Measurements from ENCODE around the gene EEPD1. TPM values are rescaled to one million over a fixed set of nuclear protein-coding genes. Genes with fewer than 3 reads are reported as not detected.

Gene EEPD1
- total and polyA plus RNA-seq, 4 donors = 2.3 to 12.3 (median 7.1) TPM

DNA sequence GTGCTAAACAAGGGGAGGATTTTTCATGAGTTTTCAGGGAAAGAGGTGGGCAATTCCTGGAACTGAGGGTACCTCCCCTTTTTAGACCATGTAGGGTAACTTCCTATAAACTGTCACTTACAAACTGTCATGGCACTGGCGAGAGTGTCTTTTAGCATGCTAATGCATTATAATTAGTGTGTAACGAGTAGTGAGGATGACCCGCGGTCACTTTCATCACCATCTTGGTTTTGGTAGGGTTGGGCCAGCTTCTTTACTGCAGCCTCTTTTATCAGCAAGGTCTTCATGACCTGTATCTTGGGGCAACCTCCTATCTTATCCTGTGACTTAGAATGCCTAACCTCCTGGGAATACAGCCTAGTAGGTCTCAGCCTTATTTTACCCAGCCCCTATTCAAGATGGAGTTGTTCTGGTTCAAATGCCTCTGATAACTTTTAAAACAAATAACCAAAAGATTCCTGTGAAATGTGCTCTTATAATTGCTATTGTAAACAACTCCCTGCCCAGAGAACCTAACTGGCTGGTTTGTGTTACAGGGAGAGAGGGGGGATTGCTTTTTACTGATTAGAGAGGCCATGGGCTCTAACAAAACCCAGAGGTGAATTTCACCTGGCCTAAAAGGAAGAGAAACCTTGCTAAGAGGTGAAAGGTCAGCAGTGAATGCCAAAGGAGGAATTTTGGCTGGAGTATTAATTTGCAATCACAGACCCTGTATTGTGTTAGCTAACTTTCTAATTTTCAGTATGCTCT is 64.3 kb downstream of the EEPD1 start:
- H3K36me3 ChIP-seq (ENCODE audit: control insufficient read depth in 4 of 4, insufficient read depth in 3 of 4, low read depth in 1 of 4, low read length in 3 of 4) = no peaks in the 10 kb centered on the region
- TF ChIP-seq, protein P1, sequence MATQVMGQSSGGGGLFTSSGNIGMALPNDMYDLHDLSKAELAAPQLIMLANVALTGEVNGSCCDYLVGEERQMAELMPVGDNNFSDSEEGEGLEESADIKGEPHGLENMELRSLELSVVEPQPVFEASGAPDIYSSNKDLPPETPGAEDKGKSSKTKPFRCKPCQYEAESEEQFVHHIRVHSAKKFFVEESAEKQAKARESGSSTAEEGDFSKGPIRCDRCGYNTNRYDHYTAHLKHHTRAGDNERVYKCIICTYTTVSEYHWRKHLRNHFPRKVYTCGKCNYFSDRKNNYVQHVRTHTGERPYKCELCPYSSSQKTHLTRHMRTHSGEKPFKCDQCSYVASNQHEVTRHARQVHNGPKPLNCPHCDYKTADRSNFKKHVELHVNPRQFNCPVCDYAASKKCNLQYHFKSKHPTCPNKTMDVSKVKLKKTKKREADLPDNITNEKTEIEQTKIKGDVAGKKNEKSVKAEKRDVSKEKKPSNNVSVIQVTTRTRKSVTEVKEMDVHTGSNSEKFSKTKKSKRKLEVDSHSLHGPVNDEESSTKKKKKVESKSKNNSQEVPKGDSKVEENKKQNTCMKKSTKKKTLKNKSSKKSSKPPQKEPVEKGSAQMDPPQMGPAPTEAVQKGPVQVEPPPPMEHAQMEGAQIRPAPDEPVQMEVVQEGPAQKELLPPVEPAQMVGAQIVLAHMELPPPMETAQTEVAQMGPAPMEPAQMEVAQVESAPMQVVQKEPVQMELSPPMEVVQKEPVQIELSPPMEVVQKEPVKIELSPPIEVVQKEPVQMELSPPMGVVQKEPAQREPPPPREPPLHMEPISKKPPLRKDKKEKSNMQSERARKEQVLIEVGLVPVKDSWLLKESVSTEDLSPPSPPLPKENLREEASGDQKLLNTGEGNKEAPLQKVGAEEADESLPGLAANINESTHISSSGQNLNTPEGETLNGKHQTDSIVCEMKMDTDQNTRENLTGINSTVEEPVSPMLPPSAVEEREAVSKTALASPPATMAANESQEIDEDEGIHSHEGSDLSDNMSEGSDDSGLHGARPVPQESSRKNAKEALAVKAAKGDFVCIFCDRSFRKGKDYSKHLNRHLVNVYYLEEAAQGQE (IDR thresholded peaks at IDR 0.05) = no peak
- TF ChIP-seq RXRA (IDR thresholded peaks at IDR 0.05) = peak; percentile 8 to 29
- no peaks in the 10 kb centered on the region for H3K9me3 ChIP-seq (ENCODE audit: control insufficient read depth in 4 of 4, low read length in 3 of 4)
- 95% methylated on average over 4 of the region's 4 CpGs for WGBS
- H3K27ac ChIP-seq (ENCODE audit: low read depth in 1 of 2, low read length in 2 of 2) = no peak overlapping the region
- H3K9ac ChIP-seq (ENCODE audit: low read depth in 1 of 2, low read length in 2 of 2) = no peak overlapping the region
- DNase-seq (ENCODE audit: low spot score) = no peak
- H3K27me3 ChIP-seq (ENCODE audit: control insufficient read depth in 4 of 4, insufficient read depth in 4 of 4, low read length in 3 of 4) = no peaks in the 10 kb centered on the region
- H3K4me3 ChIP-seq (ENCODE audit: low read depth in 1 of 3, low read length in 3 of 3) = no peak overlapping the region
- H3K4me1 ChIP-seq (ENCODE audit: control insufficient read depth in 4 of 4, insufficient read depth in 4 of 4, low read length in 3 of 4) = peaks cover 0 to 17% (median 8%) of the 10 kb centered on the region in 4 donors

DNA sequence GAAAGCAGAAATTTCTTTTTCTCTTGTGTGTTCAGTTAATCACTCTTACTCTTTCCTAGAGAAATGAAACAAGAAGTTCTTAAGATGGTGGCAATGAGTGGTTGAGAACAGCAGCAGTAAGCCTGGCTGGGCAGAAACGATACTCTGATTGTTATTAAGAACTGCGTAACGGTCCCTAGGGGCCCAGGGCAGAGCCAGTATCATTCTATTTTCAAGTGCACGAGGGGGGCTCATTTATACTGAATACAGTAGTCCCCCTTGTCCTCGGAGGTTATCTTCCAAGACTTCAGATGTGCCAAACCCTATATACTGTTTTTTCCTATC is 64.9 kb downstream of the EEPD1 start:
- no peak for TF ChIP-seq TAF1 (conservative IDR thresholded peaks at IDR 0.05)
- TF ChIP-seq, protein P2, sequence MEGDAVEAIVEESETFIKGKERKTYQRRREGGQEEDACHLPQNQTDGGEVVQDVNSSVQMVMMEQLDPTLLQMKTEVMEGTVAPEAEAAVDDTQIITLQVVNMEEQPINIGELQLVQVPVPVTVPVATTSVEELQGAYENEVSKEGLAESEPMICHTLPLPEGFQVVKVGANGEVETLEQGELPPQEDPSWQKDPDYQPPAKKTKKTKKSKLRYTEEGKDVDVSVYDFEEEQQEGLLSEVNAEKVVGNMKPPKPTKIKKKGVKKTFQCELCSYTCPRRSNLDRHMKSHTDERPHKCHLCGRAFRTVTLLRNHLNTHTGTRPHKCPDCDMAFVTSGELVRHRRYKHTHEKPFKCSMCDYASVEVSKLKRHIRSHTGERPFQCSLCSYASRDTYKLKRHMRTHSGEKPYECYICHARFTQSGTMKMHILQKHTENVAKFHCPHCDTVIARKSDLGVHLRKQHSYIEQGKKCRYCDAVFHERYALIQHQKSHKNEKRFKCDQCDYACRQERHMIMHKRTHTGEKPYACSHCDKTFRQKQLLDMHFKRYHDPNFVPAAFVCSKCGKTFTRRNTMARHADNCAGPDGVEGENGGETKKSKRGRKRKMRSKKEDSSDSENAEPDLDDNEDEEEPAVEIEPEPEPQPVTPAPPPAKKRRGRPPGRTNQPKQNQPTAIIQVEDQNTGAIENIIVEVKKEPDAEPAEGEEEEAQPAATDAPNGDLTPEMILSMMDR (IDR thresholded peaks at IDR 0.05; ENCODE audit: low read depth, low read length, missing input control) = no peak
- no peak for TF ChIP-seq FOXA2 (IDR thresholded peaks at IDR 0.05)
- TF ChIP-seq, protein P3, sequence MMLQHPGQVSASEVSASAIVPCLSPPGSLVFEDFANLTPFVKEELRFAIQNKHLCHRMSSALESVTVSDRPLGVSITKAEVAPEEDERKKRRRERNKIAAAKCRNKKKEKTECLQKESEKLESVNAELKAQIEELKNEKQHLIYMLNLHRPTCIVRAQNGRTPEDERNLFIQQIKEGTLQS (IDR thresholded peaks at IDR 0.05) = no peak
- TF ChIP-seq EGR1 (IDR thresholded peaks at IDR 0.05; ENCODE audit: low read depth in 2 of 2) = no peak
- TF ChIP-seq SP1 (IDR thresholded peaks at IDR 0.05) = no peak
- TF ChIP-seq HNF4G (IDR thresholded peaks at IDR 0.05) = no peak
- no peak for TF ChIP-seq FOXA1 (IDR thresholded peaks at IDR 0.05)
- TF ChIP-seq, protein P1 (IDR thresholded peaks at IDR 0.05) = no peak
- TF ChIP-seq, protein P4, sequence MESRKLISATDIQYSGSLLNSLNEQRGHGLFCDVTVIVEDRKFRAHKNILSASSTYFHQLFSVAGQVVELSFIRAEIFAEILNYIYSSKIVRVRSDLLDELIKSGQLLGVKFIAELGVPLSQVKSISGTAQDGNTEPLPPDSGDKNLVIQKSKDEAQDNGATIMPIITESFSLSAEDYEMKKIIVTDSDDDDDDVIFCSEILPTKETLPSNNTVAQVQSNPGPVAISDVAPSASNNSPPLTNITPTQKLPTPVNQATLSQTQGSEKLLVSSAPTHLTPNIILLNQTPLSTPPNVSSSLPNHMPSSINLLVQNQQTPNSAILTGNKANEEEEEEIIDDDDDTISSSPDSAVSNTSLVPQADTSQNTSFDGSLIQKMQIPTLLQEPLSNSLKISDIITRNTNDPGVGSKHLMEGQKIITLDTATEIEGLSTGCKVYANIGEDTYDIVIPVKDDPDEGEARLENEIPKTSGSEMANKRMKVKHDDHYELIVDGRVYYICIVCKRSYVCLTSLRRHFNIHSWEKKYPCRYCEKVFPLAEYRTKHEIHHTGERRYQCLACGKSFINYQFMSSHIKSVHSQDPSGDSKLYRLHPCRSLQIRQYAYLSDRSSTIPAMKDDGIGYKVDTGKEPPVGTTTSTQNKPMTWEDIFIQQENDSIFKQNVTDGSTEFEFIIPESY (IDR thresholded peaks at IDR 0.05) = no peak
- no peak for TF ChIP-seq GABPA (IDR thresholded peaks at IDR 0.05 in 1 of 2, conservative IDR thresholded peaks at IDR 0.05 in 1 of 2)
- TF ChIP-seq NR2F2 (IDR thresholded peaks at IDR 0.05) = no peak
- no peak for TF ChIP-seq JUND (IDR thresholded peaks at IDR 0.05)
- TF ChIP-seq, protein P5, sequence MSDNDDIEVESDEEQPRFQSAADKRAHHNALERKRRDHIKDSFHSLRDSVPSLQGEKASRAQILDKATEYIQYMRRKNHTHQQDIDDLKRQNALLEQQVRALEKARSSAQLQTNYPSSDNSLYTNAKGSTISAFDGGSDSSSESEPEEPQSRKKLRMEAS (IDR thresholded peaks at IDR 0.05) = no peak
- TF ChIP-seq HNF4A (conservative IDR thresholded peaks at IDR 0.05) = no peak
- TF ChIP-seq RAD21 (IDR thresholded peaks at IDR 0.05) = no peak
- TF ChIP-seq RXRA (IDR thresholded peaks at IDR 0.05) = no peak
- Histone ChIP-seq H3K9ac (ENCODE audit: low read depth in 1 of 2, low read length in 2 of 2) (no peak overlapping the region), H3K9me3 (ENCODE audit: control insufficient read depth in 4 of 4, low read length in 3 of 4) (no peaks in the 10 kb centered on the region), H3K4me1 (ENCODE audit: control insufficient read depth in 4 of 4, insufficient read depth in 4 of 4, low read length in 3 of 4) (peaks cover 0 to 17% (median 8%) of the 10 kb centered on the region in 4 donors), H3K27ac (ENCODE audit: low read depth in 1 of 2, low read length in 2 of 2) (no peak overlapping the region), H3K36me3 (ENCODE audit: control insufficient read depth in 4 of 4, insufficient read depth in 3 of 4, low read depth in 1 of 4, low read length in 3 of 4) (no peaks in the 10 kb centered on the region), H3K4me3 (ENCODE audit: low read depth in 1 of 3, low read length in 3 of 3) (no peak overlapping the region), H3K27me3 (ENCODE audit: control insufficient read depth in 4 of 4, insufficient read depth in 4 of 4, low read length in 3 of 4) (no peaks in the 10 kb centered on the region)
- 88% methylated on average over 5 of the region's 5 CpGs for WGBS
- no peak for DNase-seq (ENCODE audit: low spot score)

Data from liver (tissue), 9 donors.